Smooth muscle cell (in vitro differentiated cells): ENCODE results near the gene NCKAP5. TPM values are rescaled to one million over a fixed set of nuclear protein-coding genes. Genes with fewer than 3 reads are reported as not detected.

ENCODE experiments used
- DNase-seq: peaks from one replicate; lab custom pipeline; 2025; ENCODE audit not compliant: unreplicated experiment; lab: John Stamatoyannopoulos, UW
- H2AFZ ChIP-seq: fragments of 200-600 bp; sonication (generic); 2 replicates; pipeline ENCODE4 v1.6.0; 2016; ENCODE audit warnings: antibody characterized with exemption, low read depth, mild to moderate bottlenecking
- H3F3A ChIP-seq: fragments of 200-600 bp; sonication (generic); 2 replicates; pipeline ENCODE4 v1.6.0; 2017; ENCODE audit warnings: antibody characterized with exemption, low read depth
- H3K27ac ChIP-seq: fragments of 200-600 bp; sonication (generic); 2 replicates; pipeline ENCODE4 v1.5.1; 2016; ENCODE audit warnings: low read depth, mild to moderate bottlenecking
- H3K27me3 ChIP-seq: fragments of 200-600 bp; sonication (generic); 2 replicates; pipeline ENCODE4 v1.6.1; 2016; ENCODE audit warnings: low read depth, mild to moderate bottlenecking
- H3K36me3 ChIP-seq: fragments of 200-600 bp; sonication (generic); 2 replicates; pipeline ENCODE4 v1.5.1; 2016; ENCODE audit warnings: low read depth
- H3K4me1 ChIP-seq: fragments of 200-600 bp; sonication (generic); 2 replicates; pipeline ENCODE4 v1.5.1; 2016; ENCODE audit warnings: low read depth
- H3K4me2 ChIP-seq: fragments of 200-600 bp; sonication (generic); 2 replicates; pipeline ENCODE4 v1.6.0; 2016; ENCODE audit warnings: mild to moderate bottlenecking
- H3K4me3 ChIP-seq: fragments of 200-600 bp; sonication (generic); 2 replicates; pipeline ENCODE4 v1.5.1; 2016; ENCODE audit warnings: mild to moderate bottlenecking
- H3K79me2 ChIP-seq: fragments of 200-600 bp; sonication (generic); 2 replicates; pipeline ENCODE4 v1.6.0; 2016; ENCODE audit warnings: low read depth, mild to moderate bottlenecking
- H3K9ac ChIP-seq: fragments of 200-600 bp; sonication (generic); 2 replicates; pipeline ENCODE4 v1.6.0; 2016; ENCODE audit warnings: low read depth
- H3K9me3 ChIP-seq: fragments of 200-600 bp; sonication (generic); replicated peaks from 2 replicates; pipeline ENCODE4 v1.5.1; 2016; ENCODE audit warnings: low read depth
- H4K20me1 ChIP-seq: fragments of 200-600 bp; sonication (generic); 2 replicates; pipeline ENCODE4 v1.6.0; 2016; ENCODE audit warnings: low read depth
- WGBS: methylation state at CpG from one replicate; pipeline ENCODE4 v1.1.7; 2016; ENCODE audit warnings: low lambda C conversion rate; 5-methylcytosine and 5-hydroxymethylcytosine counted together
- polyA plus RNA-seq: library from polyadenylated mRNA; unstranded; fragments of >200 nt; fragmentation: Nextera tagmentation; extraction: Ambion mirVana; gene quantifications from 2 replicates; pipeline ENCODE4 v1.2.1, GENCODE V29; 2016
- total RNA-seq: library from RNA; depleted of rRNA; stranded (reverse); fragments of >200 nt; gene quantifications from 2 replicates; pipeline ENCODE4 v1.2.3, GENCODE V29; 2014
- TF ChIP-seq, protein P1 (sequence below): fragments of 200-600 bp; sonication (generic); IDR thresholded peaks from 2 replicates; pipeline ENCODE4 v1.5.1; 2017; ENCODE audit warnings: borderline replicate concordance, mild to moderate bottlenecking, antibody characterized with exemption; ENCODE audit not compliant: insufficient read depth, poor library complexity, severe bottlenecking

NCKAP5 gene
- total and polyA plus RNA-seq, 2 experiments from 2014 or later = 4.6 to 9.5 TPM

DNA sequence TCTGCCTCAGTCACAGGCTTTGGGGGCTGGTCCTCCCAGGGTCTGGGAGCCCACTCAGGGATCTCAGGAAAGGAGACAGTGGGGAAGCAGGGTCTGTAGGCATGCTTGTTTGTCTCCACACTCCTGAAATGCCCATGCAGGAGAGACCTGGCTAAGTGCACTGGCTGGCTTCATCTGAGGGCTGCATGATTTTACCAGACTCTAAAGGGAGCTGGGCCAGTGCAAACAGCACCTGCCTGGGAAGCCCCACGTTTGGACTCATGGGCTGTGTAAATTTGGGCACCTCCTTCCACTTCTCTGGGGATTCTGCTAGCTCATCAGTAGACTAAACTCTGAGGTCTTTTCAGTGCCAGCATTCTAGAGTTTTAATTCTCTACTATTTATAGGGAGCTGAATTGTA, 931.9 kb downstream of the NCKAP5 start:
- Histone ChIP-seq H3K79me2 (no peaks in the 10 kb centered on the region), H2AFZ (no peak overlapping the region), H3K4me3 (no peak overlapping the region), H3K9me3 (no peaks in the 10 kb centered on the region), H3K27me3 (no peaks in the 10 kb centered on the region), H4K20me1 (no peaks in the 10 kb centered on the region), H3K27ac (no peak overlapping the region), H3K9ac (no peak overlapping the region), H3F3A (no peaks in the 10 kb centered on the region), H3K4me2 (no peak overlapping the region), H3K36me3 (no peaks in the 10 kb centered on the region), H3K4me1 (peaks cover 7% of the 10 kb centered on the region)
- 89% methylated on average over 1 of the region's 1 CpG for WGBS
- TF ChIP-seq, protein P1, sequence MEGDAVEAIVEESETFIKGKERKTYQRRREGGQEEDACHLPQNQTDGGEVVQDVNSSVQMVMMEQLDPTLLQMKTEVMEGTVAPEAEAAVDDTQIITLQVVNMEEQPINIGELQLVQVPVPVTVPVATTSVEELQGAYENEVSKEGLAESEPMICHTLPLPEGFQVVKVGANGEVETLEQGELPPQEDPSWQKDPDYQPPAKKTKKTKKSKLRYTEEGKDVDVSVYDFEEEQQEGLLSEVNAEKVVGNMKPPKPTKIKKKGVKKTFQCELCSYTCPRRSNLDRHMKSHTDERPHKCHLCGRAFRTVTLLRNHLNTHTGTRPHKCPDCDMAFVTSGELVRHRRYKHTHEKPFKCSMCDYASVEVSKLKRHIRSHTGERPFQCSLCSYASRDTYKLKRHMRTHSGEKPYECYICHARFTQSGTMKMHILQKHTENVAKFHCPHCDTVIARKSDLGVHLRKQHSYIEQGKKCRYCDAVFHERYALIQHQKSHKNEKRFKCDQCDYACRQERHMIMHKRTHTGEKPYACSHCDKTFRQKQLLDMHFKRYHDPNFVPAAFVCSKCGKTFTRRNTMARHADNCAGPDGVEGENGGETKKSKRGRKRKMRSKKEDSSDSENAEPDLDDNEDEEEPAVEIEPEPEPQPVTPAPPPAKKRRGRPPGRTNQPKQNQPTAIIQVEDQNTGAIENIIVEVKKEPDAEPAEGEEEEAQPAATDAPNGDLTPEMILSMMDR = no peak
- DNase-seq = no peak

DNA sequence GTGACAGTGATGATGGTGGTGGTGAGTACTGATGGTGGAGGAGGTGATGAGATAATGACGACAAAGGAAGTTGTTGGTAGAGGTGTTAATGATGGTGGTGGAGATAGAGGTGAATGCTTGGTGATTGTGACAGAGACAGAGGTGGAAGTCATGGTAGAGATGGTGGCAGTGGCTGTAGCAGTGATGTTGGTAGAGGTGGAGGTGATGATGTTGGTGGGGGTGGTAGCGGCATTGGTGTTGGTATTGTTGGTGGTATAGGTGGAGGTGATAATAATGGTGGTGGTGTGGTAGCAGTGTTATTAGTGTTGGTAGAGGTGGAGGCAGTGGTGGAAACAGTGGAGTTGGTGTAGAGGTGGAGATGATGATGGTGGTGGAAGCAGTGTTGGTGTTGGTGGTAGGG, 934.6 kb downstream of the NCKAP5 start:
- Histone ChIP-seq H3K4me1 (peaks cover 7% of the 10 kb centered on the region), H3K79me2 (no peaks in the 10 kb centered on the region), H3K27me3 (no peaks in the 10 kb centered on the region), H3K4me3 (no peak overlapping the region), H3K9ac (no peak overlapping the region), H2AFZ (no peak overlapping the region), H3K36me3 (no peaks in the 10 kb centered on the region), H4K20me1 (no peaks in the 10 kb centered on the region), H3K4me2 (no peak overlapping the region), H3K9me3 (no peaks in the 10 kb centered on the region), H3F3A (no peaks in the 10 kb centered on the region), H3K27ac (no peak overlapping the region)
- TF ChIP-seq, protein P1 = no peak
- DNase-seq = no peak
- 97% methylated on average over 2 of the region's 2 CpGs for WGBS

DNA sequence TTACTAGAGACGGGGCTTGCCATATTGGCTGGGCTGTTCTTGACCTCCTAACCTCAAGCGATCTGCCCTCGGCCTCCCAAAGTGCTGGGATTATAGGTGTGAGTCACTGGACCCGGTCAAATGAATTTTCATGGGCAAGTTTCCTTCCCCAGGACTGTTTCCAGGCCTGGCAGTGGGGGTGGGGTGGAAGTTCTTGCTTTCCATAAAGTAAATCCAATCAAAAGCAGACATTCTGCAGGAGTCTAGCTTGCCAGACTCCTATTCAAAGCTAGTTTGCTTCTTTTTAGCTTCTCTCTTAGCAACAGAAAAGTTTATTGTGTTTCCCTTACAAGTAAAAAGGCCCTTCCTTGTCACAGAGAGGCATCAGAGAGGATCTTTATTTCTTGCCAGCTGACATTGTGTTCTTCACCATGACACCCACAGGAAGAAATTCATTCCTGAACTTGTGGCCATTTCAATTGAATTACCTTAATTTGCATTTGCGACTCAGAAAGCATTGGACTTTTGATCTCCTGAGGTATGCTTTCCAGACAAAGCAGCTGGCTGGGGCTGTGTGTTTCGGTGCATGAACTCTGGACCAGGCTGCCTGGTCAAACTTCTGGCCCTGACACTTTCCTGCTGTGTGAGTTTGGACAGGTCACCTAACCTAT, 936.1 kb downstream of the NCKAP5 start:
- H3K4me3 ChIP-seq = no peak overlapping the region
- no peak for DNase-seq
- H3K79me2 ChIP-seq = no peaks in the 10 kb centered on the region
- H4K20me1 ChIP-seq = no peaks in the 10 kb centered on the region
- no peaks in the 10 kb centered on the region for H3F3A ChIP-seq
- no peaks in the 10 kb centered on the region for H3K9me3 ChIP-seq
- TF ChIP-seq, protein P1 = no peak
- peak overlapping the region; percentile 45 for H3K4me2 ChIP-seq
- H3K27me3 ChIP-seq = no peaks in the 10 kb centered on the region
- no peak overlapping the region for H3K9ac ChIP-seq
- H3K4me1 ChIP-seq = peaks cover 7% of the 10 kb centered on the region
- no peak overlapping the region for H2AFZ ChIP-seq
- H3K36me3 ChIP-seq = no peaks in the 10 kb centered on the region
- WGBS = 18% methylated on average over 6 of the region's 6 CpGs
- peak overlapping the region; percentile 20 for H3K27ac ChIP-seq

DNA sequence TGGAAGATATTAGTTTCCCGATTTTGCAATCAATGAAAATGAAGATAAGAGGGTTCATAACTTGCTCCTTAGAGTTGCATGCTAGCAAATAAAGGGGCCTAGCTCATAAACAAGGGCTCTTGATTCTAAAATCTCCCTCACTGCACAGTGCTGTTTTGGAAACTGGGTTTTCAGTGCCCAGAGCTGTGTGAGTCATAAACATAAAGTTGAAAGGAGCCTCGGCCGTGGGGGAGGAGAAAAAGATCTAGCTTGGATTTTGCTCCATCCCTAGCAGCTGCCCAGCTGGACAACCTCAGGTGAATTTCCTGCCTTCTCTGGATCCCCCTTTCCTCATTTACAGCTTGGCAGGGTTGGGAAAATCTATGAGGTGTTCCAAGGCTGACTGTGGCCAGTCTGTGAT, 940.7 kb downstream of the NCKAP5 start:
- Histone ChIP-seq H4K20me1 (no peaks in the 10 kb centered on the region), H3K4me1 (peaks cover 11% of the 10 kb centered on the region), H3K9me3 (no peaks in the 10 kb centered on the region), H3K9ac (no peak overlapping the region), H3K27me3 (no peaks in the 10 kb centered on the region), H3K4me2 (no peak overlapping the region), H3F3A (no peaks in the 10 kb centered on the region), H2AFZ (no peak overlapping the region), H3K79me2 (no peaks in the 10 kb centered on the region), H3K36me3 (no peaks in the 10 kb centered on the region), H3K27ac (no peak overlapping the region), H3K4me3 (no peak overlapping the region)
- DNase-seq = no peak
- TF ChIP-seq, protein P1 = no peak
- WGBS = 22% methylated on average over 3 of the region's 3 CpGs
